HepG2 (cell line): Measurements from ENCODE around the gene DMAC2L. TPM values are rescaled to one million over a fixed set of nuclear protein-coding genes. Genes with fewer than 3 reads are reported as not detected.

Source experiments
- BHLHE40 ChIP-seq: IDR thresholded peaks from 2 replicates; pipeline ENCODE4 v1.6.1; 2011; ENCODE audit warnings: low read length, improper control_type of control experiment
- BRCA1 ChIP-seq: sonication (generic); formaldehyde crosslinking; IDR thresholded peaks from 2 replicates; pipeline ENCODE4 v1.4.0; 2020; ENCODE audit warnings: missing genetic modification reagents
- CENPX ChIP-seq: sonication (generic); formaldehyde crosslinking; IDR thresholded peaks from 2 replicates; pipeline ENCODE4 v1.9.0; 2021; ENCODE audit warnings: mild to moderate bottlenecking, missing genetic modification reagents, moderate library complexity
- CREBL2 ChIP-seq: sonication (generic); formaldehyde crosslinking; IDR thresholded peaks from 2 replicates; pipeline ENCODE4 v1.8.1; 2023; ENCODE audit warnings: missing genetic modification reagents, mild to moderate bottlenecking, borderline replicate concordance
- FOXP1 ChIP-seq, 2 experiments: fragments of 450-650 bp in 1 of 2; IDR thresholded peaks; 2 replicates each; pipeline ENCODE4 v1.6.1; 2017 to 2018; ENCODE audit warnings: antibody characterized with exemption in 1 of 2
- HOXA9 ChIP-seq: sonication (generic); formaldehyde crosslinking; IDR thresholded peaks from 2 replicates; pipeline ENCODE4 v1.8.1; 2022; ENCODE audit warnings: missing genetic modification reagents, mild to moderate bottlenecking, moderate library complexity, borderline replicate concordance
- KDM5B ChIP-seq: sonication (generic); formaldehyde crosslinking; IDR thresholded peaks from 2 replicates; pipeline ENCODE4 v1.4.0; 2020; ENCODE audit warnings: missing genetic modification reagents, mild to moderate bottlenecking, borderline replicate concordance
- KLF13 ChIP-seq: sonication (generic); formaldehyde crosslinking; IDR thresholded peaks from 2 replicates; pipeline ENCODE4 v1.4.0; 2020; ENCODE audit warnings: mild to moderate bottlenecking, missing genetic modification reagents
- NAIF1 ChIP-seq: sonication (generic); formaldehyde crosslinking; IDR thresholded peaks from 2 replicates; pipeline ENCODE4 v1.5.0; 2020; ENCODE audit warnings: mild to moderate bottlenecking, missing genetic modification reagents, borderline replicate concordance
- NR1H2 ChIP-seq: sonication (generic); formaldehyde crosslinking; IDR thresholded peaks from 2 replicates; pipeline ENCODE4 v1.8.1; 2022; ENCODE audit warnings: low read depth, missing genetic modification reagents, borderline replicate concordance
- PLRG1 ChIP-seq: fragments of 450-650 bp; conservative IDR thresholded peaks from 2 replicates; pipeline ENCODE4 v1.6.1; 2016
- POLR2AphosphoS2 ChIP-seq: IDR thresholded peaks from 2 replicates; pipeline ENCODE4 v1.6.1; 2011; ENCODE audit warnings: low read depth, low read length, improper control_type of control experiment
- RFX1 ChIP-seq: fragments of 450-650 bp; IDR thresholded peaks from 2 replicates; pipeline ENCODE4 v1.6.1; 2017
- SNRNP70 ChIP-seq: fragments of 200-400 bp; formaldehyde crosslinking; IDR thresholded peaks from 2 replicates; pipeline ENCODE4 v1.6.1; 2017; ENCODE audit warnings: mild to moderate bottlenecking, low read depth, low read length, moderate library complexity
- SOX5 ChIP-seq: IDR thresholded peaks from 2 replicates; pipeline ENCODE4 v1.6.1; 2016; ENCODE audit warnings: borderline replicate concordance
- ZBTB20 ChIP-seq: sonication (generic); formaldehyde crosslinking; IDR thresholded peaks from 2 replicates; pipeline ENCODE4 v1.8.1; 2023; ENCODE audit warnings: missing genetic modification reagents, low read depth, mild to moderate bottlenecking, borderline replicate concordance
- ZFP62 ChIP-seq: sonication (generic); formaldehyde crosslinking; IDR thresholded peaks from 2 replicates; pipeline ENCODE4 v1.4.0; 2020; ENCODE audit warnings: missing genetic modification reagents
- ZNF280B ChIP-seq: sonication (generic); formaldehyde crosslinking; IDR thresholded peaks from 2 replicates; pipeline ENCODE4 v1.5.0; 2020; ENCODE audit warnings: missing genetic modification reagents, mild to moderate bottlenecking, borderline replicate concordance
- ZNF281 ChIP-seq: sonication (generic); formaldehyde crosslinking; IDR thresholded peaks from 2 replicates; pipeline ENCODE4 v1.4.0; 2020; ENCODE audit warnings: missing genetic modification reagents, borderline replicate concordance
- ZNF354B ChIP-seq: sonication (generic); formaldehyde crosslinking; IDR thresholded peaks from 2 replicates; pipeline ENCODE4 v1.8.0; 2022; ENCODE audit warnings: mild to moderate bottlenecking, missing genetic modification reagents
- ZNF616 ChIP-seq: sonication (generic); formaldehyde crosslinking; IDR thresholded peaks from 2 replicates; pipeline ENCODE4 v1.5.0; 2020; ENCODE audit warnings: low read depth, mild to moderate bottlenecking, missing genetic modification reagents
- polyA plus RNA-seq, 8 experiments: library from polyadenylated mRNA; depleted of rRNA in 3 of 8; stranded (reverse) in 7 of 8; unstranded in 1 of 8; fragments of >200 nt; fragmentation: Illumina TruSeq in 4 of 8; extraction: Trizol in 4 of 8; gene quantifications; 2 replicates each; pipeline versions ENCODE4 v1.2.1 to v1.2.3, GENCODE V29; 2011 to 2016; ENCODE audit warnings: low read depth in 4 of 8, missing spikeins in 1 of 8, mixed read lengths in 1 of 8; ENCODE audit not compliant: insufficient read depth in 1 of 8
- total RNA-seq, 5 experiments: library from RNA; depleted of rRNA; stranded (reverse); fragments of >200 nt; fragmentation: Illumina TruSeq; extraction: Trizol; gene quantifications; 2 replicates each; pipeline ENCODE4 v1.2.3, GENCODE V29; 2016; ENCODE audit warnings: low read depth in 1 of 5
- TF ChIP-seq, protein P1 (sequence below): sonication (generic); formaldehyde crosslinking; IDR thresholded peaks from 2 replicates; pipeline ENCODE4 v1.5.1; 2020; ENCODE audit warnings: mild to moderate bottlenecking, missing genetic modification reagents, moderate library complexity
- TF ChIP-seq, protein P2 (sequence below): sonication (generic); formaldehyde crosslinking; conservative IDR thresholded peaks from 2 replicates; pipeline ENCODE4 v1.8.0; 2022; ENCODE audit warnings: low read depth, missing genetic modification reagents

The DMAC2L gene
- total and polyA plus RNA-seq, 2 of the 13 experiments (the other 11 are each of a cell fraction or from before 2014, with no cell fraction given): 19.4 to 23.2 TPM

DNA sequence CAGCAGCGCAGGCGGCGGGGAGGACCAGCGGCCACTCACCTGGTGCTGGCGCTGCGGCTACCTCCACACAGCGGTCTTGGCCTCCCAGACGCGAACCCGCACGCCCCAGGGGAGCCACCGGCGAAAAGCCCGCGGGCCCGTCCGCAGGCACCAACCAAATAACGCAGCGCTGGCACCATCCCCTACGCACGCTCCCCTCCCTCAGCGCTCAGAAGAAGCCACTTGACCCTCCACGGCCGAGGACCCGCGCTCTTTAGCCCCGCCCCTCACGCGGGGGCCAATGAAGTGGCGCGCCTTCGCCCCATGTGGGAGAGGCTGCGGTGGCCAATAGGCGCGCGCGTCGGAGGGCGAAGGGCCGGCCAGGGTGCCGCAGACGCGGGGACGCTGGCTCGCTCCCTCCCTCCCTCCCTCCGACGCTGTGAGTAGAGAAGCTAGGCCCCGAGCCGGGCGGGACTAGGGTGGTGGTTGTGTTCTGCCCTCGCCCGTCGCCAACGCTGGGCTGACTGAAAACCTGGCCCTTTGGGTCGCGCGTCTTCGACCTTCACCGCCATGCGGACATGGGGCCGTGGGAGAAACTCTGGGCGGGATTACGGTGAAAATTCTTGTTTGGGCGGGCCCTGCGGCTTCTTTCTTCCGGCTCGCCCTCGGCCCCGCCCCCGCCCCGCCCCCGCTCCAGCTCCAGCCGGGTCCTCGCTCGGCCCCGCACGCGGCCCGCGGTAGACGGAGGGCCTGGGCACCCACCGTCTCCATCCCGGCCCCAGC lies at the start of gene DMAC2L, which contains the start of gene L2HGDH (continued):
- TF ChIP-seq ZNF280B: peak; percentile 95
- TF ChIP-seq POLR2AphosphoS2: no peak
- TF ChIP-seq, protein P1, sequence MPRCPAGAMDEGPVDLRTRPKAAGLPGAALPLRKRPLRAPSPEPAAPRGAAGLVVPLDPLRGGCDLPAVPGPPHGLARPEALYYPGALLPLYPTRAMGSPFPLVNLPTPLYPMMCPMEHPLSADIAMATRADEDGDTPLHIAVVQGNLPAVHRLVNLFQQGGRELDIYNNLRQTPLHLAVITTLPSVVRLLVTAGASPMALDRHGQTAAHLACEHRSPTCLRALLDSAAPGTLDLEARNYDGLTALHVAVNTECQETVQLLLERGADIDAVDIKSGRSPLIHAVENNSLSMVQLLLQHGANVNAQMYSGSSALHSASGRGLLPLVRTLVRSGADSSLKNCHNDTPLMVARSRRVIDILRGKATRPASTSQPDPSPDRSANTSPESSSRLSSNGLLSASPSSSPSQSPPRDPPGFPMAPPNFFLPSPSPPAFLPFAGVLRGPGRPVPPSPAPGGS (CRISPR knock-in tag): peak; percentile 95
- peak; percentile 89 for TF ChIP-seq NAIF1
- TF ChIP-seq SNRNP70: no peak
- no peak; the same call in 1 of the 2 replicates for TF ChIP-seq KLF13 (CRISPR knock-in tag)
- no peak for TF ChIP-seq PLRG1
- TF ChIP-seq CENPX (CRISPR knock-in tag): no peak
- TF ChIP-seq KDM5B (CRISPR knock-in tag): peak; percentile 98
- no peak for TF ChIP-seq FOXP1 (IDR thresholded peaks at IDR 0.05)
- no peak; the same call in 1 of the 2 replicates for TF ChIP-seq FOXP1 (CRISPR knock-in tag; IDR thresholded peaks at IDR 0.05)
- no peak; the same call in 1 of the 2 replicates for TF ChIP-seq ZNF281
- no peak for TF ChIP-seq BHLHE40
- TF ChIP-seq, protein P2, sequence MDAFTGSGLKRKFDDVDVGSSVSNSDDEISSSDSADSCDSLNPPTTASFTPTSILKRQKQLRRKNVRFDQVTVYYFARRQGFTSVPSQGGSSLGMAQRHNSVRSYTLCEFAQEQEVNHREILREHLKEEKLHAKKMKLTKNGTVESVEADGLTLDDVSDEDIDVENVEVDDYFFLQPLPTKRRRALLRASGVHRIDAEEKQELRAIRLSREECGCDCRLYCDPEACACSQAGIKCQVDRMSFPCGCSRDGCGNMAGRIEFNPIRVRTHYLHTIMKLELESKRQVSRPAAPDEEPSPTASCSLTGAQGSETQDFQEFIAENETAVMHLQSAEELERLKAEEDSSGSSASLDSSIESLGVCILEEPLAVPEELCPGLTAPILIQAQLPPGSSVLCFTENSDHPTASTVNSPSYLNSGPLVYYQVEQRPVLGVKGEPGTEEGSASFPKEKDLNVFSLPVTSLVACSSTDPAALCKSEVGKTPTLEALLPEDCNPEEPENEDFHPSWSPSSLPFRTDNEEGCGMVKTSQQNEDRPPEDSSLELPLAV (CRISPR knock-in tag): no peak; the same call in 1 of the 2 replicates
- TF ChIP-seq ZBTB20 (CRISPR knock-in tag): peak; percentile 65
- TF ChIP-seq ZFP62 (CRISPR knock-in tag): no peak
- TF ChIP-seq SOX5: peak; percentile 12; the same call in 1 of the 2 replicates
- no peak for TF ChIP-seq ZNF354B (CRISPR knock-in tag)
- TF ChIP-seq ZNF616: 0 out of 2 replicates have a peak, but pooled peaks have one; percentile 4
- no peak for TF ChIP-seq NR1H2 (CRISPR knock-in tag)
- no peak for TF ChIP-seq BRCA1 (CRISPR knock-in tag)
- no peak; the same call in 1 of the 2 replicates for TF ChIP-seq HOXA9 (CRISPR knock-in tag)
- peak; percentile 92; the same call in 1 of the 2 replicates for TF ChIP-seq CREBL2 (CRISPR knock-in tag)
- TF ChIP-seq RFX1: no peak
